DLD1 (cell line): ENCODE results near the gene SORL1.

ENCODE experiments used
- in situ Hi-C: cut with HindIII; loops from 2 replicates; pipeline ENCODE4 v1.10.0; 2017; ENCODE audit warnings: low sequenced_read_pairs

The SORL1 gene

GRCh38 chr11:121580154-121580553 lies 128.0 kb downstream of the SORL1 start:
- in situ Hi-C loops: no loop called here

- in situ Hi-C loops: no loop called here
Measured at GRCh38 chr11:121581607-121582006, 129.5 kb downstream of the SORL1 start.

- in situ Hi-C loops: no loop called here
Measured at GRCh38 chr11:121582296-121582695, 130.2 kb downstream of the SORL1 start.

- in situ Hi-C loops: no loop called here
Measured at GRCh38 chr11:121583825-121584224, 131.7 kb downstream of the SORL1 start.

- in situ Hi-C loops: no loop called here
Measured at GRCh38 chr11:121586750-121587149, 134.6 kb downstream of the SORL1 start.

- in situ Hi-C loops: no loop called here
Measured at GRCh38 chr11:121587182-121587581, 135.1 kb downstream of the SORL1 start.

GRCh38 chr11:121588747-121589146 lies 136.6 kb downstream of the SORL1 start:
- in situ Hi-C loops: no loop called here

- in situ Hi-C loops: no loop called here
Measured at GRCh38 chr11:121589946-121590537, 137.9 kb downstream of the SORL1 start.

GRCh38 chr11:121590772-121591404 lies 138.8 kb downstream of the SORL1 start:
- in situ Hi-C loops: no loop called here

GRCh38 chr11:121591405-121592033 lies 139.4 kb downstream of the SORL1 start:
- in situ Hi-C loops: no loop called here

- in situ Hi-C loops: no loop called here
Measured at GRCh38 chr11:121592708-121593107, 140.6 kb downstream of the SORL1 start.

- in situ Hi-C loops: no loop called here
Measured at GRCh38 chr11:121595717-121596161, 143.6 kb downstream of the SORL1 start.

GRCh38 chr11:121596195-121597155 lies 144.4 kb downstream of the SORL1 start:
- in situ Hi-C loops: no loop called here

- in situ Hi-C loops: no loop called here
Measured at GRCh38 chr11:121603316-121603715, 151.2 kb downstream of the SORL1 start.

- in situ Hi-C loops: no loop called here
Measured at GRCh38 chr11:121604152-121604551, 152.0 kb downstream of the SORL1 start.

GRCh38 chr11:121606354-121606753 lies 154.2 kb downstream of the SORL1 start:
- in situ Hi-C loops: no loop called here

- in situ Hi-C loops: no loop called here
Measured at GRCh38 chr11:121607341-121607740, 155.2 kb downstream of the SORL1 start.

- in situ Hi-C loops: no loop called here
Measured at GRCh38 chr11:121608545-121609098, 156.5 kb downstream of the SORL1 start.

- in situ Hi-C loops: no loop called here
Measured at GRCh38 chr11:121610706-121611105, 158.6 kb downstream of the SORL1 start.

- in situ Hi-C loops: no loop called here
Measured at GRCh38 chr11:121611242-121611641, 159.1 kb downstream of the SORL1 start.

- in situ Hi-C loops: no loop called here
Measured at GRCh38 chr11:121613724-121614123, 161.6 kb downstream of the SORL1 start.
